Stromal cell of bone marrow (primary cell): ENCODE results near the gene C11orf21.

Experiments used
- DNase-seq: peaks from one replicate; pipeline ENCODE4 v3.0.0-alpha.2; 2012; ENCODE audit warnings: low read depth

The C11orf21 gene

DNA sequence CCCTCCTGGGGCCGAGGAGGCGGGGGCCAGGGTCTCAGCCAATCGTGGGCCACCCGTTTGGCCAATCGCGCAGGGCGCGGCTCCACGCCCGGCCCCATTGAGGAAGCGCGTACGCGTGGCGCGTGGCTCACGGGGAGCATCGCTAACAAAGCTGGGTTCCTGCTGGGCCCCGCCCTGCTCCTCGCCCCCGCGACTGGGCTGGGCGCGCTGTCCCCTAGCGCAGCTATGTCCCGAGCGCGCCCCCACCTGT, 30.7 kb downstream of the C11orf21 start:
- DNase-seq, result no peak

DNA sequence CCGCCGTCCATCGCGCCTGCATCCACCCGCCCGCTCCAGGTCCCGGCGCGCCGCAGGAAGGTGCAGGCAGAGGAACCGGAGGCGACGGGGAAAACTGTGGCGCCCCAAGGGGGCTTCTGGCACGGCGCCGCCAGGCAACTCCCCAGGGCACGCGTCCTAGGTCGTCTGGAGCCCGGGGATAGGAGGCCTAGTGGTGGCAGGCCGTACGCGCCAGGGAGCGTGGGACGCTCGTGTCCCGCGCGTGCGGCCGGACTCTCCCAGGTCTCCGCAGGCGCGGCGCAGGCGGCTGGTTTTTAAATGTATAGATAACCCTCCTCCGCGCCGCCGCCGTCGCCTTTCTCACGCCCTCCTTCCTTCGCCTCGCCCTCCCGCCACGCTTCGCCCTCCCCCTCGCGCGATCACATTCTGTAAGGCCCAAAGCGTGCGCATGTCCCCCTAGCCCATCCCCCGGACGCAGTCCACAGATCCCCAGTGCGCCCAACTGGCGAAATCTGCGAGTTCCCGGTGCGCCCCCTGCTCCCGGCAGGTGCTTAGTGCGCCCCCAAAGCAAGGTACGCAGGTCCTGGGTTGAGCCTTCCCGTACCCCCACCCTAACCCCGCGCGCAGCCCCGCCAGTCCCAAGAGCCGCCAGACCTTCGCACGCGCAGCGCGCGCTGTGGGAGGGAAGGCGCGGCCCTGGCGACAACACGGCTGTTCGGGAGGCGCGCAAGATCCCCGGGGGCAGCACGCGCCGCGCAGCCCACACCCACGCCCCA, 31.2 kb downstream of the C11orf21 start, which contains the start of gene ASCL2:
ASCL2 (minus strand) TSS at position 267 of the 755 bp plus-strand sequence; CDS start at position 11, 256 bp downstream.
- no peak for DNase-seq

DNA sequence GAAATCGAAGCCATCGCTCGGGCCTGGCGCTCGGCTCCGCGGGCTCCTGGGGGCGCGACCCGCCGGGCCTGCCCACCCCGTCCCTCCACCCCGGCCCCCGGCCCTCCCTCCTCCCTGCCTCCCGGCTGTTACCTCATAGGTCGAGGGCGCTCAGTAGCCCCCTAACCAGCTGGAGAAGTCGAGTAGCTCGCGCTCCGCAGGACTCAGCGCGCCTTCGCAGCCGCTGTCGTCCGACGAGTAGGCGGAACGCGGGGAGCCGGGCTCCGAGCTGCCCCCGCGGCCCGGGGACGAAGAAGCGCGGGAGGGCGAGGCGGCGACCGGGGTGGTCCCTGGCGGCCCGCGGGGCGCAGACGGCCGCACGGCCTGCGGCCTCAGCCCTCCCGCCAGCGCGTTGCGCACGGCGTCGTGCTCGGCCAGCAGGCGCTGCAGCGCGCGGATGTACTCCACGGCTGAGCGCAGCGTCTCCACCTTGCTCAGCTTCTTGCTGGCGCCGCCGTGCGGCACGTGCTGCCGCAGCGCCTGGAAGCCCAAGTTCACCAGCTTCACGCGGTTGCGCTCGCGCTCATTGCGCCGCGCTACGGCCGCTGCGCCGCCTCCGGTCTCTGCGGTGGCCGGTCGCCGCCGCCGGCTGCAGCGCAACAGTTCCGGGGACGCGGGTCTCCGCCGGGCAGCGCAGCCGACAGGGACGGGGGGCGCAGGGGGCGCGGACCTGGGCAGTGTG, 32.0 kb downstream of the C11orf21 start:
- DNase-seq, result no peak

DNA sequence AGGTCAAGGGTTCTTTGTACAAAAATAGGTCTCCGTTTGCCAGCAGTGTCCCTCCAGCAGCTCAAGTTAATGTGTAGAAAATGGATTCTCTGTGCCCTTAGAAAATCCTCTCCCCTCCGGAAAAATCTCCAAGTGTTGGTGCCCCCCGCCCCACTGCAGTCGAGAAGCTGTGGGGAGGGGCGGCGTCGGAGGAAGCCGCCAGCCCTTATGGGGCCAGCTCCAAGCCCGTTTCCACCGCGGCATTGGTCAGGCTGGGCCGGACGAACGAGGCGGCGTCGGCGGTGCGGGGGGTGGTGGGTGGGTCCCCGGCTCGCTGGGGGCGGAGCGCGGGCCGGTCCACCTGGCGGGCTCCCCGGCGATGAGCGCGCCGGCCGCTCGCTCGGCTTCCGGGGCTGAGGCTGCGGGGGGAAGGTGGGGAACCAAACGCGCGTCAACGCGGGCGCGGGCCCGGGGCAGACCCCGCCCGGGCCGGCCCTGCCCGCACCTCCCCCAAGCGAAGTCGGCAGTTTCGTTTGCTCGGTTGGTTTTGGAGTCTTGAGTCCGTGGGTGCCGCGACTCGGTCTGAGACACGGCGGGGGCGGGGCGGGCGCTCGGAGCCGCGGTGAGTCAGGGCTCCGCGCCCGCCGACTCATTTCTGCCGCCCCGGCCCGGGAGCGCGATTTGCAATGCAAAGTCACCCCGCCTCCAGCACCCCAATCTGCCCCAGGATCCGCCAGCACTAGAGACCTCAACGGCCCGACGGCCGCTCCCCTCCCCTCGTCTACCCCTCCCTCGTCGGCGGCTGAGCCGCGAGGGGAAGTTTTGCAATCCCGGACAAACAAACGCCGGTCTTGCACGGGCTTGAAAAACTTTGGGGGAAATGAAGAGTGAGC, 32.8 kb downstream of the C11orf21 start:
- DNase-seq, result no peak

DNA sequence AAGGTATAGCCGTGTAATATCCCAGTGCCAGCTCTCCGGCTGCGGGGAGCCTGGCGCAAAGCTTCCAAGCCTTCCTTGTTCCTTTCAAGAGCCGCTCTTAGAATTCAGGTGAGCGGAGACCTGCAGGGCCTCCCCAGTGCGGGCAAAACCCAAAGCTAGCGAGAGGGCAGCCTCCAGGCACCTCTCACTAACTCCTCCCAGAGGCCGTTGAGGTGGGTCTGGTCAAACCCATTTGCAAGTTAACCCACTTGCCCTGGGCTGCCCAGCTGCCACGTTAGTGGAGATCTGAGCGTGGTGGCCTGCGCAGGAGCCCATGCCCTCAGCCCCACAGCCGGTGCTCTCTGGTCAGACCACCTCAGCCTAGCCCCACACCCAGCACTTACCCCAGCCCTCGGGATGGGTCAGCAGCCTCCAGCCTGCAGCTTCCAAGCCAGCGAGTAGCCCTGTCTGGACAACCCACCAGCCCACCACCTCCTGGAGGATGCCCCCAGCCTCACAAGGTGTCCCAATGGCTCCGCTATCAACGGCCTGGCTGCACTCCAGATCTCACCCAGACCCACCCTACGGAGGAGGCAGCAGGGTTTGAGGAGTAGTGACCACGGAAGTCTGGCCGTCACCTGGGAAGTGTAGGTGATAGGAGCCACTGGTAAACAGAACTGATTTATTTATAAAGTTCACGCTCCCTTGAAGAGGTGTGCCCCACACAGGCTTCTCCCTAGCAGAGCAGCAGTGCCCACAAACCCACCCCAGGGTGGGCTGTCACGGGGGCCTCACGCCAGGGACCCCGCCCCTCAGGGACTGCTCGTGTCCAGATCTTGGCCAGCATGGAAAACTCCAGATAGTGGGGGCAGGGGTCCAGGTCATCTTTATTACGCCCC, 33.6 kb downstream of the C11orf21 start:
- no peak for DNase-seq

DNA sequence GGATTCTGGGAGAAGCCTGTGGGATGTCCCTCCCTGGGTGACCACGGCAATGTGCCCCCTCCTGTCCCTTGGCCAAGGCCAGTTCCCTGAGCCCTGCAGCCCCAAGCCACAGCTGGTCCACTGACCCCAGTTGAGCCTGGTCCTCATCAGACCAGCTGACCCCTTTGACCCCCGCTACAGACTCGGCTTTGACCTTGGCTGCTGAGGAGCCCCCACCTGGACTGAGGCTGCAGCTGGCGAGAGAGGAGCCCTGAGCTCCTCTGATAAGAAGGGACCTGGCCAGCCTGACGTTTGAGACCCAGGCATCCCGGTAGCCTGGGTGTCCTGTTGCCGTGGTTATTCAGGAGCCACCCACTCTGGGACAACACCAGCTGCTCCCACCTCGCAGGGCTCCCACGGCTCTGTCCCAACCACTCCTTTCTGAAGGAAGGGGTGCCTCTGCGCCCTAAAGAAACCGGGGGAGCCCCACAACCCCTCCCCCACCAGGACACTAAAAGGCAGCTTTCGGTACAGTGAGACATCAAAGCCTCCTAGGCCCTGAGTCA, 34.3 kb downstream of the C11orf21 start:
- DNase-seq, result no peak

DNA sequence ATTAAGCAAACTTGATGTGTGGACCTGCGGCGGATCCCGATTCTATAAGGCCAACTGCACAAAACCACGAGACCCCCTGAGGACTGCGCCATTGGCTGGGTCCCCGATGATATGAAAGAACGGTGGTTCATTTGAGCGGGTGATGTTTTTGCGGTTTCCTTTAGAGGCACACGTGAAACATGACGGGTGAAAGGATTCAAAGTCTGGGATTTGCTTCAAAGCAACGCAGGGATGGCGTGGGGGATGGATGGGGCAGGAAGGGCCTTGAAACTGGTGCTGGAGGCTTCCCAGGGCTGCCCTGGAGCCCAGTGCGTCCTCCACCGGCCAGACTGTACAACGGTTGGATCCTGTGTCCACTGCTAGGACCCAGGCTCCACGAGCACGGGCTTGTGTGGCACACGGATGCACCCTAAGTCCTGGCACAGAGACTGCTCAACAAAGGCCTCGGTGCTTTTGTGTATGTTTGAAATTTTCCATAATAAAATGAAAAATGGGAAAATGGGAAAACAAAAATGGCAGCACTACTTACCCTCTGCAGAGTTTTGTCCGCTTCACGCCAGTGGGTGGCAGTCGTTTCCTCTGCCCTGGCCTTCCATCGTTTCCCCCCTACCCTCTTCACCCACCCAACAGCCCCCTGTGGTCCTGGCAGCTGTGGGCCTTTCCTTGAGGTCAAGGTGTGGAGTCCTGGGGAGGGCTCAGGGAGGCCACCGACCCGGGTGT, 35.0 kb downstream of the C11orf21 start:
- no peak for DNase-seq

DNA sequence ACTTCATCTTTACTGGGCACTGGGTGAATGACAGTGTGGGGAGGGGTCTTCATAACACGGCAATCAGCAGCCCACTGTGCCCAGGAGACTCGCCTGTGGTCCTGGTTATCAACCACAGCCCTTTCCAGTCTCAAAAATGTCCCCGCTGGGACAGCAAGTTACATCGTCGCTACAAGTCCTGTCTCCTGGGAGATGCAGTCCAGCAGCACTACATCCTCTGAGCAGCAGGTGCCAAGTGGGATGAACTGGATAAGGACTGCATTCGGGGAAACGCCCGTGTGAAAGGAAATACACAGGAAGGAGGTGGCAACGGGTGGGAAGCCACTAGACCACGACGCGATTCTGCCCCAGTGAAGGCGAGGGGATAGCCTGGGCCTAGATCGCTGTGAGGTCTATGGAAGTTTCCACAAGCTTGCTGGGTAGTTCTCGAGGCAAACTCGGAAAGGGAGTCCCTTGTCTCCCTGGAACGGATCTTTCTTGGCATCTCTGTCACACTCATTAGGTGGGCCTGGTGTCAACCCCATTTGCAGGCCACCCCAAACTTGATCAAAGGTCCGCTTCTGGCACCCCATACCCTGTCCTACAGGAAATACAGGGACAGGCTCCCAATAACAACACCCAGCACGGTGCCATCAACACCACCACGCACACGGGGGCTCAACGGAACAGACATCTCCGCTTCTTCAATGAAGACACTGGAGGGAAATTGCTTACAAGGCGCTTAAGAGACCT, 35.7 kb downstream of the C11orf21 start:
- no peak for DNase-seq

DNA sequence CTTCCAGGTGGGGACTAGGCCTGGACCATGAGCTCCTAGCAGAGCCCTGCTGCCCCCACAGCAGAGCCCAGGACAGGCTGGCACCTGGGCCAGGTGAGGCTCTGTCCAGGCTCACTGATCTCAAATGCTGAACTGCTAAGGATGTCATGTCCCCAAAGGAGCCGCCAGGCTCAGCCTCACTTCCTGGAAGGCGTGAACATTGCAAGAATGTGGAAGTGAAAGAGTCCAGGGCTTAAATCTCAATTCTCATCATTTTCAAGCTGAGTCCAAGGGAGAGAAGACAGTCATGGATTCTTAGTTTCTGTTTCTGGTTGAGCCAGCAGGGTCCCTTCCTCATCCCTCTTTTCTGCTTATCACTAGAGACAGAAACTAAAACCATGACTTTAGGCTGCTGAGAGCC, 36.3 kb downstream of the C11orf21 start:
- no peak for DNase-seq

DNA sequence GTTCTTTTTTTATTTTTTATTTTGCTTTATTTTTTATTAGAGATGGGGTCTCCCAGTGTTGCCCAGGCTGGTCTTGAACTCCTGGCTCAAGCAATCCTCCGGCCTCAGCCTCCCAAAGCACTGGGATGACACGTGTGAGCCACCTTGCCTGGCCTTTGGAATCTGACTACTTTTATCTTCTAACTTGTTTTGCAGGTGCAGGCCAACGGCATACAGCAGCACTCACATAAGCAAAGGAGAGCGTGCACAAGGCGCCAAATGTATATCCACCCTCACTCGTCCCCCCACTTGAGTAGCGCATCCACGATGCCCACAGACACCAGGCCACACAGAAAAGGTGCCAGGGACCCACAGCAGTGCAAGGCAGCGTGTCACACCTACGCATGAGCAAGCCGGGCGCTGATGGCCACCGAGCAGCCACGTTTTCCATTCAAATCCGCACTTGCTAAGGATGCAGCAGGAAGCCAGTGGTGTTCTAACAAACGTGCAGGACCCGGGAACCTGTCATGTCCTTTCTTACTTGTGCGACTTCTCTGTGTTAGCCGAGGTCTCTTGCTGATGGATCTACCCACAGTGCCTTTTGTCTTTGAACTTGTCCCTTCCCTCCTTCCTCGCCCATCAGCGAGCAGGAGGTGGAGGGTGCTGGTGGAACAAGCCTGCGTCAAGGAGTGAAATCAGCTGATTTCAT, 37.2 kb downstream of the C11orf21 start:
- DNase-seq, result no peak

DNA sequence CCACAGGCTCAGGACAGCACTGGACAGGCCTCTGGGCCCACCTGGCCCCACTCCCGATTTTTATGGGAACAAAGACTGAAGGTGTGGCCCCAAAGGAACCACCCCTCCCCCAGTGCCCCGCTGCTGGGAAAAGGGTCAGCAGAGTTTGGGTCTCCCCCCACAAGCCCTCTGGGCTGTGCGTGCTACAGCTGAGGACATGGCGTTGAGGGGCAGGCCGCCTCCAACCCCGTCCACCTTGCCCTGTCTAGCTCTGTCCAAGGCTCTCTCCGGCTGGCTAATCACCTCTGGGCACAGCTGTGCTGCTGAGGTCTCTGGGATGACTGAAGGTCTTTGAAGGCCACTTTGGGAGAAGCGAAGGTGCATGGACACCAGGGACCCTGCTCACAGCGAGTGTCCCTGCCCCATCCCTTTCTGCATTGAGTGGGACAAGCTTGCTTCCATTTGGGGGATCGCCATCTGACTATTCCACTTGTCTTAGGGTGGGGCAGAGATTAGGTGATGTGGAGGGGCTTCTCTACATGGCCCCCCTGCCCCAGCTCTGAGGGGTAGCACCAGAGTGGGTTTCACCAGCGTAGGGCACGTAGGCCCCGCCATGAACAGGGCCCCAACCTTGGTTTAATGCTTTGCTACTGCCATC, 37.9 kb downstream of the C11orf21 start:
- no peak for DNase-seq

DNA sequence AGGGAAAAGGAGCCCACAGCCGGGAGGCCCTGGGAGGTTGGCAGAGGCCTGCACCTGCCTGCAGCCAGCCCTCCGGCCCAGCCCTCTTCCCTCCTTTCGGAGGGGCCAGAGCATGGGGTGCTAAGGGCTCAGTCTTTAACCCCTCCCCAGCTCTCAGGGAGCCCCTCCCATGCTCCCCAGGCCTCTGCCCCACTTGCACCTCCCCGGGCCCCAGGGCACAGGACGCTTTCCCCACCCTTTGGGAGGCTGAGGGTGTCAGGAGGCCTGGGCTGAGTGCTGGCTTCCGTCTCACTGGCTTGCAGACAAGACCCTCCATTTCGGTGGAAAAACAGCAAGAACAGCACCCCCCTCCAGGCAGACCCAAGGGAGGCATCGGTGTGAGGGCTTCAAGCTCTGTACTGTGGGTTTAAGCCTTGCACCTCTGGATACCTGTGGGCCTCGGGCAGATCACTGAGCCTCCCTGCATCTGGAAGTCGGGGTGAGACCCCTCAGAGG, 38.6 kb downstream of the C11orf21 start:
- no peak for DNase-seq

DNA sequence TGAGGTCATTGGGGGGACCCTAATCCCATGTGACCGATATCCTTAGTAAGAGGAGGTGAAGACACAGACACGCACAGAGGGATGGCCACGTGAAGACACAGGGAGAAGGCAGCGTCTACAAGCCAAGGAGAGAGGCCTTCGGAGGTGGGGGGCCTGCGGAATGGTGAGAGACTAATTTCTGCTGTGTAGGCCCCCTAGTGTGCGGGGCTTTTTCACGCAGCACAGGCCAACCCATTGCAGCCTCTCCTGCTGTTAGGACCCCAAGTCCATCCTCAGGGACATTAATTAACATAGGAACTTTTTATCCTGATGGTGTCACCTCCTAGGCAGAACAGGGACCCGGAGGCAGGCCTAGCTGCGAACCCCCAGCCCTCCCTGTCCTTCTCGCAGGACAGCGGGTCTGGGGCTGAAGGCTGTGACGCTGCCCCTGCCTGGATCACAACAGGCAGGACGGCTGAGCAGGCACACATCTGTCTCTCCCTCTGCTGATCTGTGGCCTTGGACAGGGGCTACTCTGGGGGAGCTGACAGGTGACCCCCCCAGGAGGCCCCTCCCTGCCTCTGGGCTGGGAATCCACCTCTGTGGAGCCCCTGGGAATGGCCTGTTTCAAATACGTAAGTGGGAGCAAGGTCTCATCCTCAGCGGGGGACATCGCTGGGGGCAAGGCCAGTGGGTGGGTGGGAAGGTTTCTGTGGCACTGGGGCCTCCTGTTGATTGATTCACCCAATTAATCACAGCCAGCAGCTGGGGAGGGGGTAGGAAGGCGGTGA, 39.2 kb downstream of the C11orf21 start:
- DNase-seq, result no peak

DNA sequence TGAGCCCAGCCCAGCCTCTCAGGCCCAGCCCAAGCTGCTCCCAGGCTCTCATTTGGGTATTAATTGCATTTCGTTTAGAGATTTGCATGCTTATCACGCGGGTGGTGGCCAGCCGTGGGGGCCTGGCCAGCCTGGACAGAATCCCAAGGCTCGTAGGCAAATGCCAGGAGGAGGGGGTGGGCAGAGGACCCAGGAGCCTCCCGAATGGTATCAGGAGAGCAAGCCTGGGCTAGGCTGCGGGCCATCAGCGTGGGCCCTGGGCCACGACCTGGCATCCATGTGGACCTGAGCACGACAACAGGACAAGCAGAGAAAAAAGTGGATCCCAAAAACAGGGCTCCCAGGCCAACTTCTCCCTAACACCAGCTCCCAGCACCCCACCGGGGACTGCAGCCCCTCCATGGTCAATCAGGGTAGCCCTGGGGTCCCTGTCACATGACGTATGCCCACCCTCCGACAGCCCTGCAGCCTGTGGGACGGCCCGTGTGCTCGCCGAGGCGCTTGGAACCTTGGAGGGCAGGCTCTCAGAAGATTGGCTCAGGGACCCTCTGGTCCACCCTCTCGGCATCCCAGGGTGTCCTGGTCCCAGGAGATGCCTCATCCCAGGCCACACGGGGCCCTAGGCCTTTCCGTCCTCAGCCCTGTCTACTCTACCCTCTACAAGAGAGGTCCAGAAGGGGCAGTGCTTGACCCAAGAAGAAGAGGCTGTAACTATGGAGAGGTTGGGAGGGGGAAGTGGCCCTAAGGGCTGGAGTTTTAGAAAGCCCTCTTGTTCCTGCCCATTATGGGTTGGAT, 40.1 kb downstream of the C11orf21 start:
- no peak for DNase-seq

DNA sequence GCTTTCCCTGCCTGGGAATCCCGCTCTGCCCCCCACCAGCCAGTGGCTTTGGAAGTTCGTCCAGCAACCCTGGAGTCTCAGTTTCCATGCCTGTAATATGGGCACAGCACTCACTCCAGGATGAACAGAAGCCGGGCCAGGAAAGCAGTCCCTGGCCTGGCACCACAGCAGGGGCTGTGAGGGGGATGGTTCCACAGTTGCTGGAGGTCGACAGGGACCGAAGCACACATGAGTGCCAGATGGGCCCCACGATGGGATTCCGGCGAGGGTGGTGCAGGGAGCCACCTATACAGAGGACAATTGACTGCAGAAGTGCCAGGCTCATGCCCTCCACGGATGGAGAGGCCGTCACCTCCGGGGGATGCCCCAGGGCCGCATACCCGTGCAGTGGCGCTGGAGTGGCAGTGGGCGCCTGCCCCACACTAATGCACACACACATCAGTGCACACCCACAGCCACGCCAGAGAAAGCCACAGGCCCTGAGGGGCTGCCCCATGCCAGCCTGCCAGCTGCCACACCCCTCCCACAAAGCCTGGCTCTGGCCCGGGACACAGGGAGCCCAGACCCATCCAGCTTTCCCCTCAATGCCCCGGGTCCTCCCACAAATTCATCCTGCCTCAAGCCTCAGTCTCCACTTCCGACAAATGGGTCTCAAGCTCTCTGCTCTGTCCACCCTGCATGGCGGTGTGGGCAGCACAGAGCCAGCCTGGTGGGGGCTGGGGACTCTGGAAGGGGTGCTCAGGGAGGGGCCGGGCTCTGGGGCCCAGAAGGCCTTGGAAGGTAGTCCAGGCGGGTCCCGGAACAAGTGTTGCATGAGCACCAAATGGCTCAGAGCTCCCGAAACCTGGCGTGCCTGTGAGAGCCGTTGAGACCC, 41.0 kb downstream of the C11orf21 start:
- DNase-seq, result no peak

DNA sequence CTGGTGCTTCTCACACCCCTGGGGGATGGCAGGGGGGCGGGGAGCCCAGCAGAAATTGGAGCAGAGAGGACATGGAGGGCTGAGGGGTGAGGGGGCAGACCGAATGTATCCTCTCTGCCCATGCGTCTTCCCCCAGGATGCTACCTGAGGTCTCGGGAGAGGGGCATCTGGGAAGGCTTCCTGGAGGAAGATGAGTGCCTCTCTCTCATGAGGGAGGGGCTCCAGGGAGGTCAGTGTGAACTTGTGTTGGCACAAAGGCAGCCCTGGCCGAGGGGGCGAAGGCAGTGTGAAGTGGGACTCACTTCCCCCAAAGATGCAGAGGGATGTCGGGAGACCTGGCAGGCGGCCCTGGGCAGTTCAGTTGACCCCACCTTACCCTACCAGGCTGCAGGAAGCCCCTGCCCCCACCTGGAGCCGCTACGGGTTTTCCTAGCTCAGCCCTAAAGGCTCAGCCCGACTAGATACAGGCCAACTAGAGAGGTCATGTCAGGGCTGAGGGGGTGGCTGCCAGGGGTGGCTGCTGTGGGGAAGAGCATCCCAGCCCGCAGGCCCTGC, 41.7 kb downstream of the C11orf21 start:
- no peak for DNase-seq
